Measurements from ENCODE around the gene RHOD.

Gene RHOD

GRCh38 chr11:67062526-67063373 lies 6.1 kb downstream of the RHOD start:
- no peak for FAIRE-seq

- no peak for FAIRE-seq
Measured at GRCh38 chr11:67066333-67066709, 9.7 kb downstream of the RHOD start.

- FAIRE-seq = no peak
Measured at GRCh38 chr11:67071420-67072284, 15.0 kb downstream of the RHOD start.

GRCh38 chr11:67072295-67072694 lies 15.6 kb downstream of the RHOD start:
- no peak for FAIRE-seq

- FAIRE-seq = no peak
Measured at GRCh38 chr11:67073908-67074307, 17.3 kb downstream of the RHOD start.

GRCh38 chr11:67076202-67076601 lies 19.6 kb downstream of the RHOD start:
- no peak for FAIRE-seq

- no peak for FAIRE-seq
Measured at GRCh38 chr11:67079065-67079705, 22.5 kb downstream of the RHOD start.

- FAIRE-seq = no peak
Measured at GRCh38 chr11:67082071-67082791, 25.6 kb downstream of the RHOD start.

GRCh38 chr11:67083786-67084366 lies 27.2 kb downstream of the RHOD start:
- no peak for FAIRE-seq

- FAIRE-seq = no peak
Measured at GRCh38 chr11:67085617-67086016, 29.0 kb downstream of the RHOD start.

- FAIRE-seq = no peak
Measured at GRCh38 chr11:67090717-67091116, 34.1 kb downstream of the RHOD start.

- no peak for FAIRE-seq
Measured at GRCh38 chr11:67095214-67095507, 38.5 kb downstream of the RHOD start.

GRCh38 chr11:67098799-67099429 lies 42.3 kb downstream of the RHOD start:
- no peak for FAIRE-seq

- FAIRE-seq = no peak
Measured at GRCh38 chr11:67099831-67100324, 43.2 kb downstream of the RHOD start.

GRCh38 chr11:67102664-67103063 lies 46.0 kb downstream of the RHOD start:
- FAIRE-seq = no peak

- FAIRE-seq = no peak
Measured at GRCh38 chr11:67105964-67106363, 49.3 kb downstream of the RHOD start.

GRCh38 chr11:67111261-67111660 lies 54.6 kb downstream of the RHOD start:
- no peak for FAIRE-seq

GRCh38 chr11:67113231-67113721 lies 56.6 kb downstream of the RHOD start:
- no peak for FAIRE-seq

- no peak for FAIRE-seq
Measured at GRCh38 chr11:67114275-67114896, 57.7 kb downstream of the RHOD start.

GRCh38 chr11:67116758-67117105 lies 60.1 kb downstream of the RHOD start:
- no peak for FAIRE-seq

GRCh38 chr11:67117176-67117575 lies 60.5 kb downstream of the RHOD start:
- no peak for FAIRE-seq
